GM12873 (cell line): ENCODE data around the gene TRPM2.

Experiments used
- TF ChIP-seq, protein P1 (sequence below): IDR thresholded peaks from 2 replicates; pipeline ENCODE4 v1.5.1; 2012; ENCODE audit warnings: low read depth, mild to moderate bottlenecking, moderate library complexity, low read length, control low read depth; ENCODE audit not compliant: insufficient read depth; ENCODE audit errors: missing control alignments

Gene TRPM2

DNA sequence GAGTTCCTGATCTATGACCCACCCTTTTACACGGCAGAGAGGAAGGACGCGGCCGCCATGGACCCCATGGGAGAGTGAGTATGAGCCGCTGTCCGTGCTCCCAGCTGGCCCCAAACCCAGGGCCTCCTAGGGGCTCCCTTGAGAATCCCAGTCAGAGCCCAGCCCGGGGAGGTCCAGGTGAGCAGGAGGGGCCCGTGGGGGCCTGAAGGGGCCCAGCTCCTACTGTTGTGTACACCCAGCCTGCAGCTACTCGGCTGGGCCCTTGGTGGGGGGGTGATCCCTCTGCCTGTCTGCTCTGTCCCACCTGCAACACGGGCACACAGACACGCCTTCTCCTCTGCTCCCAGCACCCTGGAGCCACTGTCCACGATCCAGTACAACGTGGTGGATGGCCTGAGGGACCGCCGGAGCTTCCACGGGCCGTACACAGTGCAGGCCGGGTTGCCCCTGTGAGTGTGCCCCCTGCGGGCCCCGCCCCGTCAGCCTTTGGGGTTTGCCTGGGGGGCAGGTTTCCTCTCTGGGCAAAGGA is 73.3 kb downstream of the TRPM2 start:
- TF ChIP-seq, protein P1, sequence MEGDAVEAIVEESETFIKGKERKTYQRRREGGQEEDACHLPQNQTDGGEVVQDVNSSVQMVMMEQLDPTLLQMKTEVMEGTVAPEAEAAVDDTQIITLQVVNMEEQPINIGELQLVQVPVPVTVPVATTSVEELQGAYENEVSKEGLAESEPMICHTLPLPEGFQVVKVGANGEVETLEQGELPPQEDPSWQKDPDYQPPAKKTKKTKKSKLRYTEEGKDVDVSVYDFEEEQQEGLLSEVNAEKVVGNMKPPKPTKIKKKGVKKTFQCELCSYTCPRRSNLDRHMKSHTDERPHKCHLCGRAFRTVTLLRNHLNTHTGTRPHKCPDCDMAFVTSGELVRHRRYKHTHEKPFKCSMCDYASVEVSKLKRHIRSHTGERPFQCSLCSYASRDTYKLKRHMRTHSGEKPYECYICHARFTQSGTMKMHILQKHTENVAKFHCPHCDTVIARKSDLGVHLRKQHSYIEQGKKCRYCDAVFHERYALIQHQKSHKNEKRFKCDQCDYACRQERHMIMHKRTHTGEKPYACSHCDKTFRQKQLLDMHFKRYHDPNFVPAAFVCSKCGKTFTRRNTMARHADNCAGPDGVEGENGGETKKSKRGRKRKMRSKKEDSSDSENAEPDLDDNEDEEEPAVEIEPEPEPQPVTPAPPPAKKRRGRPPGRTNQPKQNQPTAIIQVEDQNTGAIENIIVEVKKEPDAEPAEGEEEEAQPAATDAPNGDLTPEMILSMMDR: no peak

DNA sequence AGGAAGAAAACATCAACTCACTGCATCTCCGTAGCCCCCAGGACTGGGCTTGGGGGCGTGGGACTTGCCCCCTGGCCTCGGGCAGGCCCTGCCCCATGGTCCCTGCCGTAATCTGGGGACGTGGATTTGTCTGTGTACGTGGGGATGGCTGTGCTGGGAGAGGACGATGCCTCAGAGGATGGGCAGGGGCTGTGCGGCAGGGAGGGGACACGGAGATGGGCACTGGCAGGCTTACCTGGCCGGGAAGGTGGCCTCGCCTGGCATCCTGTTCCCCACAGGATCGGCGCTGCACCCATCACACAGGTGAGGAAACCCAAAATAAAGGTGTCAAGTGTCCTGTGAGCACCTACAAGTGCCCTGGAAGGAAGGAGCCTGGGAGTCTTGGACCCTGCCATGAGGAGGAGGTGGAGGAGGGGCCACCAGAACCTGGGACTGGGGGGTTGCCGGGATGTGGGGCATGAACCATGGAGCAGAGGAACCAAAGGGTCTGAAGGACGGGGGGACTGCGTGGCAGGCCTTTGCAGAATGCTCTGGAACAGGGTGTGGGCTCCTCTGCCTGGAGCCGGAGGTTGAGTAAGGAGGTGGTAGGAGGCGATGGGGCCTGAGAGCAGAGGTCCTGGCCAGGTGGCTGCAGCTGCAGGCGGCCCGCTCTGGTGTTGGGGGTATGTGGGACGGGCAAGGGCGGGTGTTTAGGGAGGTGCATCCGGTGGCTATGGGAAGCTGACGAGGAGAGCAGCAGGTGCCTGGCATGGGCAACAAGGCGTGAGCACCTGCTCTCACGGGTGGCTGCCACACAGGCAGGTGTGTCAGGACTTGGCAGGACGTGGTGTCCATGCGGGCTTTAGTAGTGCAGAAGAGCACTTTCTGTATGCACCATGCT is 74.1 kb downstream of the TRPM2 start:
- TF ChIP-seq, protein P1: no peak

DNA sequence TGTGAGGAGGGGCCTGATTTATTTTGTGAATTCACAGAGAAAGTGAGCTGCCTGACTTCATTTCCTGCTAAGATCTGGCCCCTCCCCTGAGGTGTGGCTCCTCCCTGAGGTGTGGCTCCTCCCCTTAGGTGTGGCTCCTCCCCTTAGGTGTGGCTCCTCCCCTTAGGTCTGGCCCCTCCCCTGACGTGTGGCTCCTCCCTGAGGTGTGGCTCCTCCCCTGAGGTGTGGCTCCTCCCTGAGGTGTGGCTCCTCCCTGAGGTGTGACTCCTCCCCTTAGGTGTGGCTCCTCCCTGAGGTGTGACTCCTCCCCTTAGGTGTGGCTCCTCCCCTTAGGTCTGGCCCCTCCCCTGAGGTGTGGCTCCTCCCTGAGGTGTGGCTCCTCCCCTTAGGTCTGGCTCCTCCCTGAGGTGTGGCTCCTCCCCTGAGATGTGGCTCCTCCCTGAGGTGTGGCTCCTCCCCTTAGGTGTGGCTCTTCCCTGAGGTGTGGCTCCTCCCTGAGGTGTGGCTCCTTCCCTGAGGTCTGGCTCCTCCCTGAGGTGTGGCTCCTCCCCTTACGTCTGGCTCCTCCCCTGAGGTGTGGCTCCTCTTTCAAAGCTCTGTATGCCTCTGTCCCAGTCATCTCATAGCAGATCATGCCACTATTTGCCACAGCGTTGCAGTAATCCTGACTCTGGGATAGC is 75.0 kb downstream of the TRPM2 start:
- TF ChIP-seq, protein P1: no peak

DNA sequence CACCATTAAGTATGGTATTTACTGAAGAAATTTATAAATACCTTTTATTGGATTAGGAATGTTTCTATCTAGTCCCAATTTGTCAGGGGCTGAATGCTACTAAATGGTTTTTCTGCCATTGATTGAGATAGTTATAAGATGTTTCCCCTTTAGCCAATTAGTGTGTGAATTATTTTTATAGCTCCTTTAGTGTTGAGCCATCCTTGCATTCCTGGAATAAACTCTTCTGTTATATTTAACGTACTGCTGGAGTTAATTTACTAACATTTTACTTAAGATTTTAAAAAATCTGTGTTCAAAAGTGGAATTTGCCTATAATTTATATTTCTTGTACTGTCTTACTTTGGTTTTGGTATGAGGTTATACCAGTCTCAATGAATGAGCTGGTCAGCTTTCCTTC is 76.5 kb downstream of the TRPM2 start:
- TF ChIP-seq, protein P1: no peak

DNA sequence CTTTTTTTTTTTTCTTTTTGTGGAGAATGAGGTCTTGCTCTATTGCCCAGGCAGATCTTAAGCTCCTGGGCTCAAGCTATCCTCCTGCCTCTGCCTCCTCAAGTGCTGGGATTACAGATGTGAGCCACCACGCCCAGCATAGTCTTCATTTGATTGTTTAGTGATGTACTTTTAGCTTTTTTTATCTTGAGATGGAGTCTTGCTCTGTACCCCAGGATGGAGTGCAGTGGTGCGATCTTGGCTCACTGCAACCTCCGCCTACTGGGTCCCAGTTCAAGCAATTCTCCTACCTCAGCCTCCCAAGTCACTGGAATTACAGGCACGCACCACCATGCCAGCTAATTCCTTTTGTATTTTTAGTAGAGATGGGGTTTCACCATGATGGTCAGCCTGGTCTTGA is 77.9 kb downstream of the TRPM2 start:
- TF ChIP-seq, protein P1: no peak

DNA sequence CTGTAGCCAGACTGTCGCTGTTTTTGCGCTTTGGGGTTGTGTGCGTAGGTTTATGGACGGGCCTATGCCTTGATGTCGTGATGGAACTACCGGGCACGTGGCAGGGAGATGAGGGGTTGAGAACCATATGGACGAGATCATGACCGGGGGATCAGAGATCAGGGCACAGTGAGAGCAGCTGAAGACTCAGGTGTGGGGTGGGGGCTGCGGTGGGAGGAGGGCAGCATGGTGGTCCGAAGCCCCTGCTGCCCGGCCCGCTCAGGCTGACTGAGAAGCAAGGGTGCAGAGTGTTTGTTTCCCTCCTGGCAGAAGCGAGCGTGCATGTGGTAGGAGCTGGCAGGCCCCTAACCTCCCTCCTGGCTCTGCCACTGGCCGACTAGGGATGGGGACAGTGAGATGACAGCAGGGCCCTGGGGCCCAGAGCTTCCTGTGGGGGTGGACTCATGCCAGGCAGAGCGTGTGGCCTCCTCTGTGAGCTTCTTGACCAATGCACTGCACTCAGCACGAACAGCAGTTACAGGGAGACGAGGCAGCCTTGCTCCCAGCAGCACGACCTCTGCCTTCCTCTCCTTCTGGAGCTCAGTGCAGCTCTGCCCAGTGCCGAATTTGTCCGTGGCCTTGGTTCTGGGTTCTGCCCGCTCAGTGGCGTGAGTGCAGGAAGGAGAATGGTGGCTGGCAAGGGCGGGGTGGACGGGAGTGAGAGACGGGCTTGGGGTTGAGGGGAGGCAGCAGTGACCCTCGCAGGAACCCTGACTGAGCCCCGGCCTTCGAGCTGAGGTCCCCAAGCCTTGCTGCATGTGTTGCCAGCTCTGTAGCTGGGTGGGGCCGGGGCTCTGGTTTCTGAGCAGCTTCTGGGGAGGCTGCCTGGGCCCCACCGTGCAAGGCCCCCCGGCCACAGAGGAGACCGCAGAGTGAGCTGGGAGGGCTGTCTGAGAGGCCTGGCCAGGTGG is 79.7 kb downstream of the TRPM2 start:
- TF ChIP-seq, protein P1: no peak
